ENCODE results near the gene TMEM190. TPM values are rescaled to one million over a fixed set of nuclear protein-coding genes. Genes with fewer than 3 reads are reported as not detected.

The TMEM190 gene
- 1.4 TPM in 1 of 2 replicates, not detected in the other for total RNA-seq (2021; fragmentation: NEBNext Ultra II Directional; extraction: Animal tissue kit (Norgen Biotek cat#: 25700))
- polyA plus RNA-seq (2011; rRNA removed) = 1.6 and 4.5 TPM in 2 replicates
- polyA plus RNA-seq (2011; cell fraction: cytosol; rRNA removed) = 1.7 TPM
- 2.7 TPM for polyA plus RNA-seq (2011; cell fraction: nucleus; rRNA removed)
- polyA plus RNA-seq (2012, experiment 1 of 2) = 0.54 to 3.6 TPM (median 1.4 TPM) in 4 replicates
- not detected for polyA plus RNA-seq (2012, experiment 2 of 2)
- 0.41 TPM for polyA plus RNA-seq (2013, experiment 1 of 2)
- 0.33 TPM for polyA plus RNA-seq (2013, experiment 2 of 2)
- polyA minus RNA-seq (2011; rRNA and poly(A)+ RNA removed) = not detected in 2 replicates
- polyA minus RNA-seq (2011; cell fraction: cytosol; rRNA and poly(A)+ RNA removed) = not detected
- not detected for polyA minus RNA-seq (2011; cell fraction: nucleus; rRNA and poly(A)+ RNA removed)
- long read RNA-seq, experiment 1 = 0 reads
- long read RNA-seq, experiment 2 = 0 reads

DNA sequence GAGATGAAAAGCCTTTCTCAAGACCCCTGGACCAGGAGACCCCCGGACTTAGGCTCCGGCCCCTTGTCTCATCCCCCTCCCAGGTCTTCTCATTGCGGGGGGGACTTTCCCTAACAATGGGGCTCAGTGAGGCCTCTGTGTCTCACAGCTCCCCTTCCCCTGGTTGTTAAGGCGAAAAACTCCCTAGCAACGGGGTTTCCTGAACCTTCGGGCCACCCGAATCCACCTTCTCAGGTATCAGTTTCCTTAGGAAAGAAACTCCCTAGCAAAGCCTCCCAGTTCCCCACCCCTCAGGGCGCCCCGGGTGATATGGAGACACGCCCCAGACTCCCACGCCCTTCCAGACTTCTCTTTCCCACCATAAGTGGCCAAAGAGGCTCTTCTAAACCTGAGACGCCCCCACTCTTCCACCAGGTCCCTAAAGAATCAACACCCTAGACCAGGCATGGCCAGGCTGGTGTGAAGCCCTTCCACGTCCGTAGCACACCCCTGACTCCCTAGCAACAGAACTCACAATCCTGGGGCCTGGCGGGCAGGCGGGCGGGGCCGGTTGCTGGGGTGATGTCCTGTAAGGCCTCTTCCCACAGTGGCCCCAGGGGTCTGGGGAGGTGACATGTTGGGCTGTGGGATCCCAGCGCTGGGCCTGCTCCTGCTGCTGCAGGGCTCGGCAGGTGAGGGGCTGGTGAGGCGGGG is at the start of gene TMEM190:
Gene TMEM190, plus strand, starts transcription at position 586 of the 693 bp plus-strand sequence. Its CDS starts 28 bp downstream, at position 614.
- H2BK12ac ChIP-seq (ENCODE audit: low read depth, low read length) = peak within 1 kb of the TSS; percentile 87; the same call in 1 of the 2 replicates
- peak within 1 kb of the TSS; percentile 99 for H3K18ac ChIP-seq (ENCODE audit: extremely low read depth, low read length)
- peak within 1 kb of the TSS; percentile 80; the same call in 1 of the 2 replicates for H4K8ac ChIP-seq (ENCODE audit: extremely low read depth, insufficient read depth, low read length)
- H3K27ac ChIP-seq (ENCODE audit: low read depth, low read length) = no peak within 1 kb of the TSS
- no peak within 1 kb of the TSS for H2AFZ ChIP-seq (ENCODE audit: low read length)
- peak within 1 kb of the TSS; percentile 94 for H4K91ac ChIP-seq (replicated peaks; ENCODE audit: insufficient read length, low read length)
- H3K23ac ChIP-seq (ENCODE audit: insufficient read length) = no peak within 1 kb of the TSS
- peaks cover 0 to 7% of the 10 kb centered on the region in 2 experiments for H4K20me1 ChIP-seq (replicated peaks in 1 of 2; ENCODE audit: control insufficient read depth in 1 of 2, insufficient read depth in 2 of 2, low read length in 2 of 2)
- peak within 1 kb of the TSS; percentile 40; the same call in 1 of the 2 replicates for H2AK5ac ChIP-seq (ENCODE audit: low read depth, low read length)
- FAIRE-seq = no peak
- peak within 1 kb of the TSS; percentile 35 to 60 (median 44); a peak in 7 of 8 replicates for H3K4me3 ChIP-seq (ENCODE audit: extremely low read depth in 1 of 4, insufficient read depth in 2 of 4, low read depth in 3 of 4, low read length in 4 of 4)
- H3K36me3 ChIP-seq (ENCODE audit: control insufficient read depth in 2 of 4, insufficient read depth in 4 of 4, low read length in 3 of 4) = no peaks in the 10 kb centered on the region
- peak within 1 kb of the TSS; percentile 84 for H4K5ac ChIP-seq (ENCODE audit: insufficient read length, low read depth, low read length)
- peak within 1 kb of the TSS in 2 of 4 experiments; percentile 9 to 13; a peak in 3 of 7 replicates for H3K9ac ChIP-seq (replicated peaks in 1 of 4; ENCODE audit: extremely low read depth in 1 of 4, low read depth in 3 of 4, low read length in 3 of 4)
- no peaks in the 10 kb centered on the region for H3K79me1 ChIP-seq (ENCODE audit: low read depth, low read length)
- H2BK120ac ChIP-seq (replicated peaks; ENCODE audit: low read depth, low read length) = peak within 1 kb of the TSS; percentile 88
- H2BK20ac ChIP-seq (ENCODE audit: low read length) = 0 out of 2 replicates have a peak within 1 kb of the TSS, but pooled peaks have one; percentile 43
- H3K23me2 ChIP-seq (ENCODE audit: low read depth, low read length) = peaks cover 16% of the 10 kb centered on the region
- H3K4me1 ChIP-seq (replicated peaks in 1 of 4; ENCODE audit: control insufficient read depth in 3 of 4, insufficient read depth in 4 of 4, low read length in 3 of 4) = peaks cover 5 to 49% (median 36%) of the 10 kb centered on the region in 4 experiments
- peak within 1 kb of the TSS; percentile 88; the same call in 1 of the 2 replicates for H2BK15ac ChIP-seq (ENCODE audit: low read length)
- ChIA-PET CTCF (ENCODE audit: partially characterized antibody) (interaction anchor here (0.6 to 1.0 kb wide), 4 partner anchors 26 to 277 kb away, joined by 3 read pairs; no protein-coding TSS in a partner anchor), POLR2A (ENCODE audit: partially characterized antibody) (interaction anchor here (0.6 to 5.6 kb wide), 17 partner anchors 8 to 76 kb away, joined by 3 to 57 read pairs (median 3); partner anchors contain the start of genes GARIN5B, KMT5C, TMEM238 and UBE2S)
- peak in 1 of 2 experiments; percentile 76 for DNase-seq (ENCODE audit: low read depth in 1 of 2, low spot score in 2 of 2)
- no peaks in the 10 kb centered on the region for H3K9me3 ChIP-seq (ENCODE audit: insufficient read depth in 2 of 2, low read depth in 1 of 2, low read length in 1 of 2)
- peak within 1 kb of the TSS; percentile 72 to 91 for H3K4me2 ChIP-seq (ENCODE audit: insufficient read depth in 1 of 2, low read depth in 2 of 2, low read length in 2 of 2)
- no peak within 1 kb of the TSS for H3K14ac ChIP-seq (ENCODE audit: insufficient read length)
- peaks cover 8 to 34% (median 25%) of the 10 kb centered on the region in 4 experiments for H3K27me3 ChIP-seq (replicated peaks in 1 of 4; ENCODE audit: control insufficient read depth in 3 of 4, extremely low read depth in 1 of 4, insufficient read depth in 3 of 4, low read length in 3 of 4)
- H3K79me2 ChIP-seq (ENCODE audit: control insufficient read depth in 1 of 2, insufficient read depth in 2 of 2, low read length in 2 of 2) = no peaks in the 10 kb centered on the region
- WGBS, 2 experiments (ENCODE audit: extremely low coverage in 1 of 2, insufficient coverage in 1 of 2, insufficient read length in 1 of 2, insufficient replicate concordance in 2 of 2, low coverage in 1 of 2, low lambda C conversion rate in 2 of 2, missing lambda C conversion rate in 1 of 2) = 18% methylated on average over 20 of the region's 21 CpGs; no CpG with 5 or more reads in 1 of the 2 experiments
- H2BK5ac ChIP-seq (ENCODE audit: low read depth, low read length) = peak within 1 kb of the TSS; percentile 77
- peak within 1 kb of the TSS; percentile 81 for H3K4ac ChIP-seq (replicated peaks; ENCODE audit: insufficient read length, low read depth, low read length)
- peak within 1 kb of the TSS; percentile 91 for H3K56ac ChIP-seq (replicated peaks; ENCODE audit: insufficient read length, low read depth, low read length)
- TF ChIP-seq HDAC6 (IDR thresholded peaks at IDR 0.05; ENCODE audit: low read depth, low read length) = no peak
- TF ChIP-seq TCF12 (IDR thresholded peaks at IDR 0.05; ENCODE audit: low read depth, low read length) = no peak
- no peak for TF ChIP-seq CREB1 (IDR thresholded peaks at IDR 0.05)
- TF ChIP-seq RFX5 (IDR thresholded peaks at IDR 0.05; ENCODE audit: borderline replicate concordance, low read depth, low read length) = 0 out of 2 replicates have a peak, but pooled peaks have one; percentile 22
- TF ChIP-seq, protein P1, sequence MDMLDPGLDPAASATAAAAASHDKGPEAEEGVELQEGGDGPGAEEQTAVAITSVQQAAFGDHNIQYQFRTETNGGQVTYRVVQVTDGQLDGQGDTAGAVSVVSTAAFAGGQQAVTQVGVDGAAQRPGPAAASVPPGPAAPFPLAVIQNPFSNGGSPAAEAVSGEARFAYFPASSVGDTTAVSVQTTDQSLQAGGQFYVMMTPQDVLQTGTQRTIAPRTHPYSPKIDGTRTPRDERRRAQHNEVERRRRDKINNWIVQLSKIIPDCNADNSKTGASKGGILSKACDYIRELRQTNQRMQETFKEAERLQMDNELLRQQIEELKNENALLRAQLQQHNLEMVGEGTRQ (IDR thresholded peaks at IDR 0.05; ENCODE audit: low read length) = no peak
- TF ChIP-seq, protein P2, sequence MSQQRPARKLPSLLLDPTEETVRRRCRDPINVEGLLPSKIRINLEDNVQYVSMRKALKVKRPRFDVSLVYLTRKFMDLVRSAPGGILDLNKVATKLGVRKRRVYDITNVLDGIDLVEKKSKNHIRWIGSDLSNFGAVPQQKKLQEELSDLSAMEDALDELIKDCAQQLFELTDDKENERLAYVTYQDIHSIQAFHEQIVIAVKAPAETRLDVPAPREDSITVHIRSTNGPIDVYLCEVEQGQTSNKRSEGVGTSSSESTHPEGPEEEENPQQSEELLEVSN (IDR thresholded peaks at IDR 0.05) = peak; percentile 36; the same call in 1 of the 2 replicates
- no peak for TF ChIP-seq SP2 (IDR thresholded peaks at IDR 0.05; ENCODE audit: low read length)
